CD4-positive, alpha-beta memory T cell (primary cell): Measurements from ENCODE around the gene MPP4. TPM values are rescaled to one million over a fixed set of nuclear protein-coding genes. Genes with fewer than 3 reads are reported as not detected.

Experiments used
- CTCF ChIA-PET: fragments of 350-600 bp; sonication (Branson Sonifier 250); formaldehyde crosslinking; loops from one replicate; lab custom pipeline; 2021; ENCODE audit warnings: inconsistent platforms; ENCODE audit not compliant: partially characterized antibody; lab: Charles Lee
- POLR2A ChIA-PET: fragments of 350-600 bp; sonication (Branson Sonifier 250); formaldehyde crosslinking; loops from one replicate; lab custom pipeline; 2021; ENCODE audit not compliant: partially characterized antibody; lab: Charles Lee
- DNase-seq, 5 donors: peaks; one replicate each; pipeline versions ENCODE4 v3.0.0 to v3.0.0-alpha.2; 2020 to 2022; ENCODE audit warnings: mixed read lengths in 1 of 5
- H3K27ac ChIP-seq: one replicate; pipeline ENCODE4 v1.7.0; 2013; ENCODE audit warnings: low read depth, low read length
- H3K27me3 ChIP-seq: 2 replicates; pipeline ENCODE4 v1.7.0; 2013; ENCODE audit warnings: mild to moderate bottlenecking, low read length, moderate library complexity; ENCODE audit not compliant: insufficient read depth
- H3K36me3 ChIP-seq: 2 replicates; pipeline ENCODE4 v1.7.0; 2013; ENCODE audit warnings: mild to moderate bottlenecking, low read length, moderate library complexity; ENCODE audit not compliant: insufficient read depth
- H3K4me1 ChIP-seq: 2 replicates; pipeline ENCODE4 v1.7.0; 2013; ENCODE audit warnings: mild to moderate bottlenecking, low read length, moderate library complexity; ENCODE audit not compliant: insufficient read depth
- H3K4me3 ChIP-seq, 2 donors: one replicate each; pipeline ENCODE4 v1.7.0; 2013; ENCODE audit warnings: low read length in 2 of 2, mild to moderate bottlenecking in 1 of 2
- H3K9me3 ChIP-seq, 2 donors: one replicate each; pipeline ENCODE4 v1.7.0; 2013; ENCODE audit warnings: low read length in 2 of 2, control low read depth in 1 of 2; ENCODE audit not compliant: control insufficient read depth in 1 of 2
- H3K27ac Mint-ChIP-seq, 7 donors: one replicate each; pipeline ENCODE4 v1.8.0; 2020 to 2021; ENCODE audit warnings: mixed read lengths in 7 of 7, mild to moderate bottlenecking in 6 of 7, inconsistent platforms in 3 of 7, moderate library complexity in 3 of 7
- H3K27me3 Mint-ChIP-seq, 2 donors: one replicate each; pipeline ENCODE4 v1.8.0; 2020 to 2021; ENCODE audit warnings: mixed read lengths in 2 of 2
- H3K36me3 Mint-ChIP-seq, 2 donors: one replicate each; pipeline ENCODE4 v1.8.0; 2020 to 2021; ENCODE audit warnings: mixed read lengths in 2 of 2, inconsistent platforms in 1 of 2, mild to moderate bottlenecking in 1 of 2
- H3K4me1 Mint-ChIP-seq, 4 donors: one replicate each; pipeline ENCODE4 v1.8.0; 2020 to 2021; ENCODE audit warnings: mixed read lengths in 4 of 4, mild to moderate bottlenecking in 1 of 4
- H3K4me3 Mint-ChIP-seq, 8 donors: one replicate each; pipeline ENCODE4 v1.8.0; 2020 to 2021; ENCODE audit warnings: mixed read lengths in 8 of 8, mild to moderate bottlenecking in 7 of 8, moderate library complexity in 6 of 8, inconsistent platforms in 3 of 8
- H3K9me3 Mint-ChIP-seq, 8 donors: one replicate each; pipeline ENCODE4 v1.8.0; 2020 to 2021; ENCODE audit warnings: mixed read lengths in 8 of 8, mild to moderate bottlenecking in 5 of 8, inconsistent platforms in 3 of 8, moderate library complexity in 1 of 8
- intact Hi-C: fragments of 100-400 bp; cut with micrococcal nuclease; formaldehyde crosslinking; loops from one replicate; pipeline ENCODE4 v1.15.1; 2023
- polyA plus RNA-seq, 2 donors: library from polyadenylated mRNA; unstranded; fragments of 300-500 nt; fragmentation: Illumina TruSeq; gene quantifications; one replicate each; pipeline ENCODE4 v1.2.3, GENCODE V29; 2021
- total RNA-seq, 2 experiments: library from RNA; stranded (reverse); gene quantifications; one replicate each; pipeline ENCODE4 v1.2.3, GENCODE V29; 2021

Gene MPP4
- total and polyA plus RNA-seq, 4 experiments from 2014 or later = not detected

GRCh38 chr2:201618744-201619662 is 79.4 kb downstream of the MPP4 start:
- CTCF ChIA-PET = no interaction called here

DNA sequence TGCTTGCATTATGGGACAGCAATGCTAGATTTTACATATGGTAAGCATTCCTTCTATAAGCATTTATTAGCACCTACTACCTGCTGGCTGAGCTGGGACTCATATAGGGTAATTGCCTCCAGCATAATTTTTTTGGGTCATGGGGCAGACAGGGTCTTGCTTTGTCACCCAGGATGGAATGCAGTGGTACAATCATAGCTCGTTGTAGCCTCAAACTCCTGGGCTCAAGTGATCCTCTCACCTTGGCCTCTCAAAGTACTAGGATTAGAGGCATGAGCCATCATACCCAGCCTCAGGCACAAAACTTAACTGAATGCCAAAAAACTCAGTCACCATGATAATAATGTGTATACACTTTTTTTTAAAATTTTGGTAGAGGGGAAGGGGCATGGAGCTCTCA is 90.4 kb downstream of the MPP4 start:
- H3K27me3 Mint-ChIP-seq = peaks cover 17 to 23% of the 10 kb centered on the region in 2 donors
- no peak overlapping the region for H3K4me3 Mint-ChIP-seq
- intact Hi-C loops = no loop called here
- no peak overlapping the region for H3K27ac Mint-ChIP-seq
- peaks cover 0 to 3% of the 10 kb centered on the region in 2 donors for H3K36me3 Mint-ChIP-seq
- no peaks in the 10 kb centered on the region for H3K27me3 ChIP-seq
- no peak for DNase-seq
- peaks cover 2 to 26% (median 18%) of the 10 kb centered on the region in 8 donors for H3K9me3 Mint-ChIP-seq
- H3K9me3 ChIP-seq = no peaks in the 10 kb centered on the region
- ChIA-PET CTCF (no interaction called here), POLR2A (no interaction called here)
- H3K4me1 ChIP-seq = no peaks in the 10 kb centered on the region
- no peaks in the 10 kb centered on the region for H3K4me1 Mint-ChIP-seq
- no peak overlapping the region for H3K4me3 ChIP-seq
- no peak overlapping the region for H3K27ac ChIP-seq
- no peaks in the 10 kb centered on the region for H3K36me3 ChIP-seq

More at GRCh38 chr2:201618744-201619662, 79.4 kb downstream of the MPP4 start:
- DNase-seq = no peak
- H3K27me3 ChIP-seq = no peaks in the 10 kb centered on the region
- H3K36me3 ChIP-seq = no peaks in the 10 kb centered on the region
- POLR2A ChIA-PET = no interaction called here
- H3K36me3 Mint-ChIP-seq = no peaks in the 10 kb centered on the region
- H3K27ac ChIP-seq = no peak overlapping the region
- no peaks in the 10 kb centered on the region for H3K27me3 Mint-ChIP-seq
- peaks cover 0 to 2% (median 0%) of the 10 kb centered on the region in 8 donors for H3K9me3 Mint-ChIP-seq
- intact Hi-C loops = no loop called here
- H3K4me1 Mint-ChIP-seq = no peaks in the 10 kb centered on the region
- no peak overlapping the region for H3K4me3 ChIP-seq
- no peak overlapping the region for H3K27ac Mint-ChIP-seq
- H3K4me3 Mint-ChIP-seq = no peak overlapping the region
- no peaks in the 10 kb centered on the region for H3K4me1 ChIP-seq
- H3K9me3 ChIP-seq = no peaks in the 10 kb centered on the region

- ChIA-PET CTCF (no interaction called here), POLR2A (no interaction called here)
- Histone ChIP-seq H3K9me3 (no peaks in the 10 kb centered on the region), H3K27me3 (no peaks in the 10 kb centered on the region), H3K4me3 (no peak overlapping the region), H3K27ac (no peak overlapping the region), H3K36me3 (no peaks in the 10 kb centered on the region), H3K4me1 (no peaks in the 10 kb centered on the region)
- Mint-ChIP-seq H3K4me3 (no peak overlapping the region), H3K36me3 (peaks cover 0 to 3% of the 10 kb centered on the region in 2 donors), H3K27me3 (peaks cover 20 to 23% of the 10 kb centered on the region in 2 donors), H3K9me3 (peaks cover 2 to 26% (median 18%) of the 10 kb centered on the region in 8 donors), H3K4me1 (no peaks in the 10 kb centered on the region), H3K27ac (no peak overlapping the region)
- intact Hi-C loops = no loop called here
- no peak for DNase-seq
Observed at GRCh38 chr2:201607568-201607967, 90.9 kb downstream of the MPP4 start.

DNA sequence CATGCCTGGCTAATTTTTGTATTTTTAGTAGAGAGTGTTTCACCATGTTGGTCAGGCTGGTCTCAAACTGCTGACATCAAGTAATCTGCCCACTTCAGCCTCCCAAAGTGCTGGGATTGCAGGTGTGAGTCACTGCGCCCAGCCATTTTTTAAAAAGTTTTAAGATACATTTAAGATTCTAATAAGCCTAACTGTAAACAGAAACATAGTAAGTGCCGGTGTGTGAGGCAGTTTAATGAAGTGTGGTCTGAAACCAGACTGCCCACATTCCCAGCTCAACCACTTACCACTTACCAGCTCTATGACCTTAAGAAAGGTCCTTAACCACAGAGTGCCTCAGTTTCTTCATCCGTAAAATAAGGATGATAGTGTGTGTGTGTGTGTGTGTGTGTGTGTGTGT is 97.5 kb downstream of the MPP4 start:
- Mint-ChIP-seq H3K27me3 (peaks cover 17 to 28% of the 10 kb centered on the region in 2 donors), H3K4me3 (no peak overlapping the region), H3K4me1 (no peaks in the 10 kb centered on the region), H3K27ac (no peak overlapping the region), H3K36me3 (peaks cover 0 to 3% of the 10 kb centered on the region in 2 donors), H3K9me3 (peaks cover 0 to 23% (median 17%) of the 10 kb centered on the region in 8 donors)
- no peaks in the 10 kb centered on the region for H3K4me1 ChIP-seq
- no peaks in the 10 kb centered on the region for H3K9me3 ChIP-seq
- DNase-seq = no peak
- H3K36me3 ChIP-seq = no peaks in the 10 kb centered on the region
- no peak overlapping the region for H3K4me3 ChIP-seq
- no peaks in the 10 kb centered on the region for H3K27me3 ChIP-seq
- CTCF ChIA-PET = no interaction called here
- no peak overlapping the region for H3K27ac ChIP-seq
- intact Hi-C loops = no loop called here
- POLR2A ChIA-PET = no interaction called here

DNA sequence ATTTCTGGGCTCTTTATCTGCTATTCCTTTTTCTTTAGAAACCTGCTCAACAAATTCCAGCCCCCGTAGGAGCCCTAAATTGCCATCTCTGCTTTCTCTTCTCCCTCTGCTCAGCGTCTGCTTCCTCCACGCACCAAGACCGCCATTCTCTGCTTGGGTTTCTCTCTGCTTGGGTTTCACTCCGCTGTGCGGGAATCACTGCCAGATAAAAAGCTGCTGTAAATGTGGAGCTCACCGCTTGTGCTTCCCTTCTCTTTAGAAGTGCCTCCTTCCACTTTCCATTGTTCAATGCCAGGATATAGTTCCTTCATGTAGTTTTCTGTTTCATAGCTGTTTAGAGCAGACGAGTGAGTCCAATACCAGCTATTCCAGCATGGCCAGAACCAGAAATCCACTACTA is 101.0 kb downstream of the MPP4 start:
- Mint-ChIP-seq H3K4me1 (no peaks in the 10 kb centered on the region), H3K27me3 (peaks cover 7 to 18% of the 10 kb centered on the region in 2 donors), H3K9me3 (peaks cover 0 to 23% (median 20%) of the 10 kb centered on the region in 8 donors), H3K4me3 (no peak overlapping the region), H3K27ac (no peak overlapping the region), H3K36me3 (peaks cover 0 to 3% of the 10 kb centered on the region in 2 donors)
- Histone ChIP-seq H3K4me3 (no peak overlapping the region), H3K4me1 (no peaks in the 10 kb centered on the region), H3K9me3 (no peaks in the 10 kb centered on the region), H3K27me3 (no peaks in the 10 kb centered on the region), H3K27ac (no peak overlapping the region), H3K36me3 (no peaks in the 10 kb centered on the region)
- POLR2A ChIA-PET = no interaction called here
- CTCF ChIA-PET = no interaction called here
- intact Hi-C loops = no loop called here
- DNase-seq = no peak

Other genes with a start within 250 kb of the MPP4 start
- 10 to 100 TPM; 46.8 to 47.3 TPM for gene TRAK2, start 247.2 kb downstream of the MPP4 start, total RNA-seq
- 10 to 100 TPM; 25.2 to 40.6 TPM for gene TRAK2, start 247.2 kb downstream of the MPP4 start, polyA plus RNA-seq
- 10 to 100 TPM; 17.3 to 20.9 TPM for gene STRADB, start 246.9 kb downstream of the MPP4 start, total RNA-seq
- 10 to 100 TPM; 22.4 to 36.2 TPM for gene STRADB, start 246.9 kb downstream of the MPP4 start, polyA plus RNA-seq
- 1 to 10 TPM; 4.4 to 5.2 TPM for gene TMEM237, start 55.1 kb downstream of the MPP4 start, total RNA-seq
- 1 to 10 TPM; 2.4 to 3.1 TPM for gene TMEM237, start 55.1 kb downstream of the MPP4 start, polyA plus RNA-seq
- gene ALS2, start 82.3 kb upstream of the MPP4 start, total RNA-seq = 10 to 100 TPM in 1 of 2 experiments, 1 to 10 TPM in 1; 9.8 to 10.5 TPM
- gene ALS2, start 82.3 kb upstream of the MPP4 start, polyA plus RNA-seq = 1 to 10 TPM; 4.9 to 5.5 TPM
- gene CDK15, start 107.9 kb upstream of the MPP4 start, total RNA-seq = not detected
- gene CDK15, start 107.9 kb upstream of the MPP4 start, polyA plus RNA-seq = not detected